K562 (cell line): ENCODE results near the gene THSD8. TPM values are rescaled to one million over a fixed set of nuclear protein-coding genes. Genes with fewer than 3 reads are reported as not detected.
A peak's percentile ranks its signal among the peaks of the same experiment; 100 is the strongest.

Experiments used
- ARID1B ChIP-seq: fragments of 450-650 bp; IDR thresholded peaks from 2 replicates; pipeline ENCODE4 v1.6.1; 2016; ENCODE audit warnings: antibody characterized with exemption, mild to moderate bottlenecking, inconsistent platforms
- E2F3 ChIP-seq: fragments of 250-450 bp; sonication (Bioruptor Pico); IDR thresholded peaks from 2 replicates; pipeline ENCODE4 v1.4.0; 2020; ENCODE audit warnings: mild to moderate bottlenecking
- FIP1L1 ChIP-seq: fragments of 200-400 bp; formaldehyde crosslinking; IDR thresholded peaks from 2 replicates; pipeline ENCODE4 v1.6.1; 2018; ENCODE audit warnings: mild to moderate bottlenecking, low read depth, low read length; ENCODE audit not compliant: poor library complexity, severe bottlenecking
- FOXJ3 ChIP-seq: sonication (generic); formaldehyde crosslinking; IDR thresholded peaks from 2 replicates; pipeline ENCODE4 v1.4.0; 2020; ENCODE audit warnings: mild to moderate bottlenecking, missing genetic modification reagents
- GTF2A2 ChIP-seq: IDR thresholded peaks from 2 replicates; pipeline ENCODE4 v1.6.1; 2016; ENCODE audit warnings: mild to moderate bottlenecking, missing genetic modification characterization, missing compliant biosample characterization
- HDAC8 ChIP-seq: fragments of 450-650 bp; IDR thresholded peaks from 2 replicates; pipeline ENCODE4 v1.6.1; 2016; ENCODE audit warnings: mild to moderate bottlenecking, missing genetic modification characterization, moderate library complexity, missing compliant biosample characterization
- HNRNPLL ChIP-seq: fragments of 200-400 bp; formaldehyde crosslinking; IDR thresholded peaks from 2 replicates; pipeline ENCODE4 v1.6.1; 2017; ENCODE audit warnings: low read length, low read depth, mild to moderate bottlenecking; ENCODE audit not compliant: poor library complexity, severe bottlenecking
- JUN ChIP-seq, 2 experiments: sonication (generic) in 1 of 2; formaldehyde crosslinking in 1 of 2; IDR thresholded peaks; 2 replicates each; pipeline versions ENCODE4 v1.6.1 to v1.8.0; 2012 to 2022; ENCODE audit warnings: borderline replicate concordance in 2 of 2, mild to moderate bottlenecking in 2 of 2, improper control_type of control experiment in 1 of 2, low read depth in 1 of 2, low read length in 1 of 2, missing genetic modification reagents in 1 of 2
- MAZ ChIP-seq, 2 experiments: fragments of 450-650 bp in 1 of 2; sonication (generic) in 1 of 2; formaldehyde crosslinking; IDR thresholded peaks in 1 of 2; conservative IDR thresholded peaks in 1 of 2; 2 replicates each; pipeline versions ENCODE4 v1.4.0 to v1.5.0; 2020; ENCODE audit warnings: mild to moderate bottlenecking in 1 of 2, missing genetic modification reagents in 1 of 2
- NCOA6 ChIP-seq: fragments of 450-650 bp; IDR thresholded peaks from 2 replicates; pipeline ENCODE4 v1.6.1; 2017; ENCODE audit warnings: mild to moderate bottlenecking
- NCOR1 ChIP-seq: fragments of 450-650 bp; IDR thresholded peaks from 2 replicates; pipeline ENCODE4 v1.6.1; 2016; ENCODE audit warnings: mild to moderate bottlenecking, moderate library complexity
- NFE2 ChIP-seq: IDR thresholded peaks from 2 replicates; pipeline ENCODE4 v1.6.1; 2014; ENCODE audit warnings: antibody characterized with exemption, low read depth
- RBM14 ChIP-seq: fragments of 200-400 bp; formaldehyde crosslinking; IDR thresholded peaks from 2 replicates; pipeline ENCODE4 v1.6.1; 2018; ENCODE audit warnings: low read depth, mild to moderate bottlenecking, low read length, moderate library complexity, borderline replicate concordance; ENCODE audit not compliant: insufficient read depth
- RBM17 ChIP-seq: fragments of 200-400 bp; formaldehyde crosslinking; IDR thresholded peaks from 2 replicates; pipeline ENCODE4 v1.6.1; 2017; ENCODE audit warnings: low read depth, mild to moderate bottlenecking, low read length, borderline replicate concordance
- TBP ChIP-seq: optimal IDR thresholded peaks from 2 replicates; pipeline ENCODE3; 2011; ENCODE audit warnings: low read depth, low read length, improper control_type of control experiment
- ZNF134 ChIP-seq: fragments of 250-450 bp; sonication (Bioruptor Pico); conservative IDR thresholded peaks from 2 replicates; pipeline ENCODE4 v1.4.0; 2020
- ZNF232 ChIP-seq: sonication (generic); formaldehyde crosslinking; IDR thresholded peaks from 2 replicates; pipeline ENCODE4 v1.8.0; 2022; ENCODE audit warnings: mild to moderate bottlenecking, missing genetic modification reagents
- polyA plus RNA-seq, 8 experiments: library from polyadenylated mRNA; depleted of rRNA in 4 of 8; stranded (reverse) in 5 of 8; unstranded in 3 of 8; fragments of >200 nt; fragmentation: Nextera tagmentation in 2 of 8; fragmentation: Illumina TruSeq in 1 of 8; extraction: Ambion mirVana in 2 of 8; extraction: Trizol in 1 of 8; gene quantifications; 2 replicates each; pipeline versions ENCODE4 v1.2.1 to v1.2.3, GENCODE V29; 2011 to 2014; ENCODE audit warnings: inconsistent platforms in 1 of 8, missing spikeins in 1 of 8
- total RNA-seq, 7 experiments: library from RNA; depleted of rRNA in 6 of 7; stranded (reverse); fragments of >200 nt in 6 of 7; fragmentation: Illumina TruSeq in 2 of 7; extraction: Trizol in 2 of 7; gene quantifications; 2 replicates each; pipeline versions ENCODE4 v1.2.1 to v1.2.3, GENCODE V29; 2011 to 2021; ENCODE audit warnings: low replicate concordance in 1 of 7
- TF ChIP-seq, protein P1 (sequence below): fragments of 450-650 bp; formaldehyde crosslinking; IDR thresholded peaks from 2 replicates; pipeline ENCODE4 v1.4.0; 2022; ENCODE audit warnings: missing genetic modification characterization
- TF ChIP-seq, protein P2 (sequence below): fragments of 450-650 bp; formaldehyde crosslinking; IDR thresholded peaks from 2 replicates; pipeline ENCODE4 v1.4.0; 2022; ENCODE audit warnings: mild to moderate bottlenecking, moderate library complexity
- TF ChIP-seq, protein P3 (sequence below): fragments of 250-450 bp; sonication (Bioruptor Pico); IDR thresholded peaks from 2 replicates; pipeline ENCODE4 v1.8.0; 2021; ENCODE audit warnings: borderline replicate concordance, mild to moderate bottlenecking, moderate library complexity; ENCODE audit not compliant: poor library complexity, severe bottlenecking
- TF ChIP-seq, protein P4 (sequence below), 2 experiments: IDR thresholded peaks in 1 of 2; conservative IDR thresholded peaks in 1 of 2; 2 replicates each; pipeline ENCODE4 v1.6.1; 2016; ENCODE audit warnings: low read depth in 2 of 2, mild to moderate bottlenecking in 1 of 2, missing compliant biosample characterization in 1 of 2, missing genetic modification characterization in 1 of 2, moderate library complexity in 1 of 2

The THSD8 gene
- total and polyA plus RNA-seq, 9 of the 15 experiments (the other 6 are each of a cell fraction or from before 2014, with no cell fraction given): 8.4 to 42.4 (median 19.9) TPM; not detected in 2

DNA sequence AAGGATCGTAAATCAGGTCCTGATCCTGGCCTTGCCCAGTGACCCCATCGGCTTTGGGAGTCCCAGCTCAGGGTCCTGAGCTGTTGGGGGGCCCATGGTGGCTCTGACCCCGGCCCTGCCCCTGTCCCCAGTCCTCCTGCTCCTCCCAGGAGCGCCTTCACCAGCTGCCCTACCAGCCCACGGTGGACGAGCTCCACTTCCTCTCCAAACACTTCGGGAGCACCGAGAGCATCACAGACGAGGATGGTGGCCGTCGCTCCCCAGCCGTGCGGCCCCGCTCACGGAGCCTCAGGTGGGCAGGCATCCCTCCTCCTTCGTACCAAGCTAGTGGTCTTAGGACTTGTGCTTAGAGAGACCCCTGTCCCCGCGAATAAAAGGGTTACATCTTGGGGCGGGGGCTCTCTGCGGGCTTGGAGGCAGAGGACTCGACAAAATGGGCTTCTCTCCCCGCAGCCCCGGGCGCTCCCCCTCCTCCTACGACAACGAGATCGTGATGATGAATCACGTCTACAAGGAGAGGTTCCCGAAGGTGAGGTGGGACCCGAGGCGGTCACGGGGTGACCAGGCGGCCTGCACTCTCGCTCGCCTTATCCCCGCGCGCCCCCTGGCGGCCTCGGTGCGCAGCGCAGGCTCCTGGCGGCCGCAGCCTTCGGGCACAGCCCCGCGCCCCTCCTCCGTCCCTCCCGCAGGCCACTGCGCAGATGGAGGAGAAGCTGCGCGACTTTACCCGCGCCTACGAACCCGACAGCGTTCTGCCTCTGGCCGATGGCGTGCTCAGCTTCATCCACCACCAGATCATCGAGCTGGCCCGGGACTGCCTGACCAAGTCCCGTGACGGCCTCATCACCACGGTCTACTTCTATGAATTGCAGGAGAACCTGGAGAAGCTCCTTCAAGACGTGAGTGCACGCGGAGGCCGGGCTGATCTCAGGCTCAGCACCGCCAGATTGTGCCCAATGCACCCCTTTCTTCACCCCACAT is 45.6 kb downstream of the THSD8 start (continued):
- TF ChIP-seq JUN (IDR thresholded peaks at IDR 0.05; ENCODE audit: borderline replicate concordance, low read depth, low read length): peak; percentile 61
- TF ChIP-seq JUN (CRISPR knock-in tag; IDR thresholded peaks at IDR 0.05; ENCODE audit: borderline replicate concordance): no peak
- no peak for TF ChIP-seq HDAC8
- TF ChIP-seq, protein P1, sequence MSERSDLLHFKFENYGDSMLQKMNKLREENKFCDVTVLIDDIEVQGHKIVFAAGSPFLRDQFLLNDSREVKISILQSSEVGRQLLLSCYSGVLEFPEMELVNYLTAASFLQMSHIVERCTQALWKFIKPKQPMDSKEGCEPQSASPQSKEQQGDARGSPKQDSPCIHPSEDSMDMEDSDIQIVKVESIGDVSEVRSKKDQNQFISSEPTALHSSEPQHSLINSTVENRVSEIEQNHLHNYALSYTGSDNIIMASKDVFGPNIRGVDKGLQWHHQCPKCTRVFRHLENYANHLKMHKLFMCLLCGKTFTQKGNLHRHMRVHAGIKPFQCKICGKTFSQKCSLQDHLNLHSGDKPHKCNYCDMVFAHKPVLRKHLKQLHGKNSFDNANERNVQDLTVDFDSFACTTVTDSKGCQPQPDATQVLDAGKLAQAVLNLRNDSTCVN (CRISPR knock-in tag): no peak
- no peak for TF ChIP-seq NCOA6
- TF ChIP-seq, protein P2, sequence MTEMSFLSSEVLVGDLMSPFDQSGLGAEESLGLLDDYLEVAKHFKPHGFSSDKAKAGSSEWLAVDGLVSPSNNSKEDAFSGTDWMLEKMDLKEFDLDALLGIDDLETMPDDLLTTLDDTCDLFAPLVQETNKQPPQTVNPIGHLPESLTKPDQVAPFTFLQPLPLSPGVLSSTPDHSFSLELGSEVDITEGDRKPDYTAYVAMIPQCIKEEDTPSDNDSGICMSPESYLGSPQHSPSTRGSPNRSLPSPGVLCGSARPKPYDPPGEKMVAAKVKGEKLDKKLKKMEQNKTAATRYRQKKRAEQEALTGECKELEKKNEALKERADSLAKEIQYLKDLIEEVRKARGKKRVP: no peak
- TF ChIP-seq RBM17: no peak
- no peak for TF ChIP-seq FOXJ3 (CRISPR knock-in tag)
- no peak for TF ChIP-seq E2F3 (CRISPR knock-in tag)
- peak; percentile 44 for TF ChIP-seq FIP1L1
- TF ChIP-seq HNRNPLL: peak; percentile 100
- no peak for TF ChIP-seq ZNF232 (CRISPR knock-in tag)
- no peak for TF ChIP-seq GTF2A2 (tag)
- no peak for TF ChIP-seq NFE2
- TF ChIP-seq MAZ (CRISPR knock-in tag; conservative IDR thresholded peaks at IDR 0.05 in 1 of 2, IDR thresholded peaks at IDR 0.05 in 1 of 2): peak; percentile 86 to 87
- no peak for TF ChIP-seq RBM14
- no peak for TF ChIP-seq ZNF134
- no peak for TF ChIP-seq NCOR1
- no peak for TF ChIP-seq ARID1B
- TF ChIP-seq, protein P3, sequence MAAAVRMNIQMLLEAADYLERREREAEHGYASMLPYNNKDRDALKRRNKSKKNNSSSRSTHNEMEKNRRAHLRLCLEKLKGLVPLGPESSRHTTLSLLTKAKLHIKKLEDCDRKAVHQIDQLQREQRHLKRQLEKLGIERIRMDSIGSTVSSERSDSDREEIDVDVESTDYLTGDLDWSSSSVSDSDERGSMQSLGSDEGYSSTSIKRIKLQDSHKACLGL: no peak
- TF ChIP-seq, protein P4, sequence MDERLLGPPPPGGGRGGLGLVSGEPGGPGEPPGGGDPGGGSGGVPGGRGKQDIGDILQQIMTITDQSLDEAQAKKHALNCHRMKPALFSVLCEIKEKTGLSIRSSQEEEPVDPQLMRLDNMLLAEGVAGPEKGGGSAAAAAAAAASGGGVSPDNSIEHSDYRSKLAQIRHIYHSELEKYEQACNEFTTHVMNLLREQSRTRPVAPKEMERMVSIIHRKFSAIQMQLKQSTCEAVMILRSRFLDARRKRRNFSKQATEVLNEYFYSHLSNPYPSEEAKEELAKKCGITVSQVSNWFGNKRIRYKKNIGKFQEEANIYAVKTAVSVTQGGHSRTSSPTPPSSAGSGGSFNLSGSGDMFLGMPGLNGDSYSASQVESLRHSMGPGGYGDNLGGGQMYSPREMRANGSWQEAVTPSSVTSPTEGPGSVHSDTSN (CRISPR knock-in tag; IDR thresholded peaks at IDR 0.05; ENCODE audit: low read depth): no peak
- TF ChIP-seq, protein P4 (tag; conservative IDR thresholded peaks at IDR 0.05; ENCODE audit: low read depth): no peak
- TF ChIP-seq TBP: no peak
